Pancreas (tissue), 10 donors: ENCODE results near the gene BTBD16. TPM values are rescaled to one million over a fixed set of nuclear protein-coding genes. Genes with fewer than 3 reads are reported as not detected.
A peak's percentile ranks its signal among the peaks of the same experiment; 100 is the strongest.

Experiments
- ATAC-seq, 4 donors: fragments of 200-7000 bp; cut with Tn5 transposase; one replicate each; pipeline versions ENCODE4 v1.8.0 to v1.9.1; 2020; ENCODE audit warnings: mild to moderate bottlenecking in 4 of 4, moderate library complexity in 4 of 4
- DNase-seq, 6 donors: peaks; one replicate each; pipeline ENCODE4 v3.0.0-alpha.2; 2020
- FAIRE-seq: peaks from 2 replicates; lab custom pipeline; 2012; peaks lifted over from hg19 to GRCh38; lab: Jason Lieb, UNC
- H3K27ac ChIP-seq, 4 donors: fragments of 200-600 bp; sonication (generic); 1 replicate in 3 of 4; 2 replicates in 1 of 4; pipeline versions ENCODE4 v1.5.0 to v1.8.0; 2020
- H3K27me3 ChIP-seq, 4 donors: fragments of 200-600 bp; one replicate each; pipeline ENCODE4 v1.8.0; 2021
- H3K36me3 ChIP-seq, 3 donors: fragments of 200-600 bp; sonication (generic) in 1 of 3; one replicate each; pipeline versions ENCODE4 v1.5.0 to v1.8.0; 2020 to 2021
- H3K4me1 ChIP-seq, 3 donors: fragments of 200-600 bp; one replicate each; pipeline ENCODE4 v1.8.0; 2021
- H3K4me3 ChIP-seq, 4 donors: fragments of 200-600 bp; sonication (generic) in 2 of 4; one replicate each; pipeline versions ENCODE4 v1.5.0 to v1.8.0; 2020 to 2021
- H3K9me3 ChIP-seq, 4 donors: fragments of 200-600 bp; one replicate each; pipeline ENCODE4 v1.8.0; 2021
- CTCF ChIP-seq, 4 donors: fragments of 200-600 bp; sonication (generic) in 3 of 4; IDR thresholded peaks; one replicate each; pipeline versions ENCODE4 v1.5.0 to v1.8.0; 2021; ENCODE audit warnings: antibody characterized with exemption in 4 of 4
- WGBS, 2 donors: extraction: QIAGEN DNeasy Blood & Tissue Kit; methylation state at CpG; one replicate each; pipeline ENCODE4 v1.1.7; 2013; 5-methylcytosine and 5-hydroxymethylcytosine counted together
- intact Hi-C, 3 donors: fragments of 100-400 bp; cut with DNase I; formaldehyde crosslinking; loops; one replicate each; pipeline versions ENCODE4 v1.11.1 to v1.14.2; 2022
- polyA plus RNA-seq, 2 donors: library from polyadenylated mRNA; stranded (reverse); fragments of 200-250 nt; gene quantifications; one replicate each; pipeline ENCODE4 v1.2.3, GENCODE V29; 2013
- total RNA-seq, 6 donors: library from RNA; stranded (reverse); fragmentation: NEBNext Ultra II Directional in 4 of 6; extraction: Animal tissue kit (Norgen Biotek cat#: 25700) in 4 of 6; gene quantifications; one replicate each; pipeline versions ENCODE4 v1.2.1 to v1.2.4, GENCODE V29; 2021 to 2023
- donor health status: healthy with polysubstance abuse.
- donor health status: DM: no; HTN: no; CAD: no; lungs with moderate emphysema.
- donor health status: DM: no; HTN: no; CAD: no.
- donor health status: control.
- donor health status: control.
- donor health status: Bipolar disorder and iron deficiency.
- donor health status: DM: yes; HTN: yes; CAD: no.
- donor health status: DM: no; HTN: no; CAD: no.
- donor health status: DM: no; HTN: no; CAD: no.
- donor health status: DM: yes; HTN: yes; CAD: no.

Gene BTBD16
- total and polyA plus RNA-seq, 8 donors, result 0.14 to 0.52 (median 0.34) TPM; not detected in 3

GRCh38 chr10:122374859-122375678 is 104.0 kb downstream of the BTBD16 start:
- Histone ChIP-seq H3K27me3 (no peaks in the 10 kb centered on the region), H3K36me3 (no peaks in the 10 kb centered on the region), H3K9me3 (no peaks in the 10 kb centered on the region), H3K4me3 (peak overlapping the region; percentile 49 to 88 (median 83)), H3K4me1 (peaks cover 0 to 20% (median 17%) of the 10 kb centered on the region in 3 donors), H3K27ac (peak overlapping the region; percentile 95 to 99 (median 97))
- intact Hi-C loops, result no loop called here
- FAIRE-seq (no peak), DNase-seq (peak; percentile 68 to 91 (median 78)), ATAC-seq (peak; percentile 36 to 69 (median 57))
- 1% methylated on average over 40 to 89 of the region's 89 CpGs for WGBS, 2 donors
- TF ChIP-seq CTCF (IDR thresholded peaks at IDR 0.05), result no peak

GRCh38 chr10:122375679-122376160 is 104.6 kb downstream of the BTBD16 start:
- Histone ChIP-seq H3K9me3 (no peaks in the 10 kb centered on the region), H3K27me3 (no peaks in the 10 kb centered on the region), H3K27ac (peak overlapping the region; percentile 95 to 99 (median 97)), H3K4me1 (peaks cover 0 to 20% (median 17%) of the 10 kb centered on the region in 3 donors), H3K4me3 (peak overlapping the region; percentile 49 to 88 (median 83)), H3K36me3 (no peaks in the 10 kb centered on the region)
- TF ChIP-seq CTCF (IDR thresholded peaks at IDR 0.05), result no peak
- intact Hi-C loops, result no loop called here
- DNase-seq (no peak), FAIRE-seq (no peak), ATAC-seq (no peak)
- 1 to 2% methylated on average over 7 of the region's 7 CpGs for WGBS, 2 donors

GRCh38 chr10:122376364-122376961 is 105.4 kb downstream of the BTBD16 start:
- no peaks in the 10 kb centered on the region for H3K36me3 ChIP-seq
- no peak for FAIRE-seq
- intact Hi-C loops, result no loop called here
- peak overlapping the region in 2 of 4 donors; percentile 81 to 85 for H3K4me3 ChIP-seq
- H3K27me3 ChIP-seq, result no peaks in the 10 kb centered on the region
- H3K4me1 ChIP-seq, result peaks cover 0 to 19% (median 17%) of the 10 kb centered on the region in 3 donors
- H3K27ac ChIP-seq, result no peak overlapping the region
- 74 to 85% methylated on average over 11 of the region's 11 CpGs for WGBS, 2 donors
- H3K9me3 ChIP-seq, result no peaks in the 10 kb centered on the region
- no peak for TF ChIP-seq CTCF (IDR thresholded peaks at IDR 0.05)
- no peak for ATAC-seq
- DNase-seq, result no peak

- no peak overlapping the region for H3K27ac ChIP-seq
- H3K27me3 ChIP-seq, result no peaks in the 10 kb centered on the region
- FAIRE-seq, result no peak
- 97% methylated on average over 5 of the region's 5 CpGs for WGBS, 2 donors
- H3K4me1 ChIP-seq, result peaks cover 0 to 12% (median 11%) of the 10 kb centered on the region in 3 donors
- no peaks in the 10 kb centered on the region for H3K9me3 ChIP-seq
- no peak for TF ChIP-seq CTCF (IDR thresholded peaks at IDR 0.05)
- no peak for ATAC-seq
- intact Hi-C loops, result no loop called here
- DNase-seq, result no peak
- no peaks in the 10 kb centered on the region for H3K36me3 ChIP-seq
- no peak overlapping the region for H3K4me3 ChIP-seq
These were observed 107.9 kb downstream of the BTBD16 start for GRCh38 chr10:122379041-122379440.
